Vagina (tissue), 2 donors: ENCODE data around the gene GON4L. TPM values are rescaled to one million over a fixed set of nuclear protein-coding genes. Genes with fewer than 3 reads are reported as not detected.

Experiments used
- DNase-seq, 2 donors: peaks; one replicate each; pipeline ENCODE4 v3.0.0-alpha.2; 2017; ENCODE audit errors: extremely low spot score in 2 of 2
- H3K27ac ChIP-seq: fragments of 200-600 bp; sonication (generic); one replicate; pipeline ENCODE4 v1.5.1; 2019
- H3K27me3 ChIP-seq: fragments of 200-600 bp; sonication (generic); one replicate; pipeline ENCODE4 v1.5.1; 2019
- H3K36me3 ChIP-seq, 2 donors: fragments of 200-600 bp; sonication (generic); one replicate each; pipeline ENCODE4 v1.5.1; 2017 to 2019
- H3K4me1 ChIP-seq: fragments of 200-600 bp; sonication (generic); one replicate; pipeline ENCODE4 v1.5.1; 2019
- H3K4me3 ChIP-seq, 2 donors: fragments of 200-600 bp; sonication (generic); 1 replicate in 1 of 2; 2 replicates in 1 of 2; pipeline ENCODE4 v1.5.1; 2016 to 2019
- H3K9me3 ChIP-seq: fragments of 200-600 bp; sonication (generic); one replicate; pipeline ENCODE4 v1.5.1; 2019
- POLR2A ChIP-seq, 2 donors: fragments of 450-650 bp; IDR thresholded peaks; one replicate each; pipeline ENCODE4 v1.6.1; 2017; ENCODE audit warnings: antibody characterized with exemption in 2 of 2, mild to moderate bottlenecking in 2 of 2, moderate library complexity in 2 of 2
- POLR2AphosphoS5 ChIP-seq, 2 donors: sonication (generic); formaldehyde crosslinking; IDR thresholded peaks; one replicate each; pipeline ENCODE4 v1.9.0; 2017; ENCODE audit warnings: antibody characterized with exemption in 2 of 2, mild to moderate bottlenecking in 2 of 2, low read depth in 1 of 2; ENCODE audit not compliant: insufficient read depth in 1 of 2
- intact Hi-C: fragments of 100-400 bp; cut with DNase I; formaldehyde crosslinking; loops from one replicate; pipeline ENCODE4 v1.15.1; 2023
- total RNA-seq: library from RNA; depleted of rRNA; stranded (reverse); fragments of >200 nt; gene quantifications from one replicate; pipeline ENCODE4 v1.2.3, GENCODE V29; 2016
- TF ChIP-seq, protein P1 (sequence below), 3 experiments: fragments of 450-650 bp in 2 of 3; fragments of 200-600 bp in 1 of 3; sonication (generic) in 1 of 3; IDR thresholded peaks; one replicate each; pipeline ENCODE4 v1.5.1; 2017 to 2019; ENCODE audit warnings: antibody characterized with exemption in 3 of 3, mild to moderate bottlenecking in 2 of 3, moderate library complexity in 2 of 3

GON4L gene
- total RNA-seq, 1 donor from 2014 or later, result 50.3 TPM

DNA sequence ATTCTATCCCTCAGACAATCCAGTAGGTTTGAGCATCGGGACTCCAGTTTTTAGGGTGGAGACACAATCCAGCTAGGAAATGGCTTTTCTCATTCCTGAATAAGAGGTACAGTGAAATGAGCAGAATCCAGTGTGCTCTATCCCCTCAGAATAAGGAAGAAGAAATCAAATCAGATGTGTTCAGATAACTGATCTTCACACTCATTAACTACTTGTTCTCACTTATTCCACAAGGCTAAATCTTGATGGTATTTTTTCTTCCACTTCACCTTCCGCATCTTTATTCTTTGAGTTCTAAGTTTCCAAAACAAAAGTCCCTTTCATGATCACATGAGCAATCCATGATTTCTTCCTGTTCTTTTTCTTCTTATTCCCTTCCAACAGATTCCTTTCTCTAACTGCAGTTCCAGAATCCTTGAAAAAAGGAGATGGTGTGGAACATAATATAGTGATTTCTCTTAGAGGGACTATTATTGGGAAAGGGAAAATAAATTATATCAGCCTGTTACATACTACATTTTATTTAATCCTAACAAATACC lies 4.0 kb upstream of the GON4L start:
- no peak for DNase-seq
- peak overlapping the region; percentile 47 to 49 for H3K4me3 ChIP-seq

DNA sequence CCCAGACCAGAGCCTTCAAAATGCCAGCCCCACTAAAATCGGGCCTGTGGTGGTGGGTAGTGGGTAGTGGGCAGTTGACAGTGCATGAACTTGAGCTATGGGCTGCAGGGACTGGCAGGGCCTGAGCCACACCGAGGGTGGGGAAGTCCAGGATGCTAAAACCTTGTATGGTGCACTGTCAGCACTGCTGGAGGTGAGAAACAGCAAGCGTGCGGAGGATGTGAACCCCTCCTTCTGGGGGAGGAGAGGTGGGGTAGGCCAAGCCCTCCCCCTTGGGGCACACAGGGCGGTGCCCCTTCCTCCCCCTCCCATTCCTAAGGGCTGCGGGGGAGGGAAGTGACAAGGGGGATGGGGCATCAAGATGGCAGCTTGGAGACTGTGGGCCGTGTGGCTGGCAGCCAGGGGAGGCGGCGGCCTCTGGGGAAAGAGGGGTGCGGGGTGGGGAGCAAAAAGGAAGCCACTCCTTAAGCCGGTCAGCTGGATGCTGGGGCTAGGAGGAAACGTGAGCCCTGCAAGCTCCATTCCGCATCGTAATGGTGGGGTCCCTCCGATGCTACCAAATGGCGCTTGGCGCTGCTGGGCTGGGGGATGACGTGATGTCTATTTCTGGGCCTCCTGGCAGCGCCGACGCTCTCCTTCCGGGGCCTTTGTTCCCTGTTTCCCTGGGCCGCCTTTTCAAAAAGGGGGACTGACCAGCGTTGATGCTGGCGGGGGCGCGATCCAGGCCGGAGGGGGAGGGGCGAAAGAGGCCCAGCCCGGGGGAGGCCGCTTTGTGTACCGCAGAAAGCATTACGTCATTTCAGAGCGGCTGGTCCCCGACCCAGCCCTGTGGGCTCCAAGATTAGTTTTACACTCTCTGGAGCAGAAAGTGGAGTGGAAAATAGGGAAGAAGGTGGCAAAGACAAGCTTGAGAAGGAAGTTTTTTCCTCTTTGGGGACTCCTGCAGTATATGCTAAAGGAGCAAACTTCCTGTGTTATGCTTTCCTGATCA lies 3.2 kb upstream of the GON4L start:
- peak overlapping the region; percentile 95 for H3K27ac ChIP-seq
- no peaks in the 10 kb centered on the region for H3K9me3 ChIP-seq
- H3K36me3 ChIP-seq, result no peaks in the 10 kb centered on the region
- DNase-seq, result peak in 1 of 2 donors; percentile 89
- intact Hi-C loops, result no loop called here
- peak overlapping the region; percentile 47 to 49 for H3K4me3 ChIP-seq
- H3K27me3 ChIP-seq, result no peaks in the 10 kb centered on the region
- H3K4me1 ChIP-seq, result peaks cover 38% of the 10 kb centered on the region
- peak in 1 of 2 donors; percentile 81 for TF ChIP-seq POLR2AphosphoS5 (IDR thresholded peaks at IDR 0.05; ENCODE audit: insufficient read depth in 1 of 2, low read depth in 1 of 2)
- no peak for TF ChIP-seq POLR2A (IDR thresholded peaks at IDR 0.05)

More for the DNA sequence above, 4.0 kb upstream of the GON4L start:
- Histone ChIP-seq H3K4me1 (peaks cover 33% of the 10 kb centered on the region), H3K27ac (peak overlapping the region; percentile 95), H3K36me3 (no peaks in the 10 kb centered on the region), H3K9me3 (no peaks in the 10 kb centered on the region), H3K27me3 (no peaks in the 10 kb centered on the region)
- intact Hi-C loops, result no loop called here
- TF ChIP-seq, protein P1, sequence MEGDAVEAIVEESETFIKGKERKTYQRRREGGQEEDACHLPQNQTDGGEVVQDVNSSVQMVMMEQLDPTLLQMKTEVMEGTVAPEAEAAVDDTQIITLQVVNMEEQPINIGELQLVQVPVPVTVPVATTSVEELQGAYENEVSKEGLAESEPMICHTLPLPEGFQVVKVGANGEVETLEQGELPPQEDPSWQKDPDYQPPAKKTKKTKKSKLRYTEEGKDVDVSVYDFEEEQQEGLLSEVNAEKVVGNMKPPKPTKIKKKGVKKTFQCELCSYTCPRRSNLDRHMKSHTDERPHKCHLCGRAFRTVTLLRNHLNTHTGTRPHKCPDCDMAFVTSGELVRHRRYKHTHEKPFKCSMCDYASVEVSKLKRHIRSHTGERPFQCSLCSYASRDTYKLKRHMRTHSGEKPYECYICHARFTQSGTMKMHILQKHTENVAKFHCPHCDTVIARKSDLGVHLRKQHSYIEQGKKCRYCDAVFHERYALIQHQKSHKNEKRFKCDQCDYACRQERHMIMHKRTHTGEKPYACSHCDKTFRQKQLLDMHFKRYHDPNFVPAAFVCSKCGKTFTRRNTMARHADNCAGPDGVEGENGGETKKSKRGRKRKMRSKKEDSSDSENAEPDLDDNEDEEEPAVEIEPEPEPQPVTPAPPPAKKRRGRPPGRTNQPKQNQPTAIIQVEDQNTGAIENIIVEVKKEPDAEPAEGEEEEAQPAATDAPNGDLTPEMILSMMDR (IDR thresholded peaks at IDR 0.05), result no peak
- no peak for TF ChIP-seq POLR2AphosphoS5 (IDR thresholded peaks at IDR 0.05; ENCODE audit: insufficient read depth in 1 of 2, low read depth in 1 of 2)
- no peak for TF ChIP-seq POLR2A (IDR thresholded peaks at IDR 0.05)

DNA sequence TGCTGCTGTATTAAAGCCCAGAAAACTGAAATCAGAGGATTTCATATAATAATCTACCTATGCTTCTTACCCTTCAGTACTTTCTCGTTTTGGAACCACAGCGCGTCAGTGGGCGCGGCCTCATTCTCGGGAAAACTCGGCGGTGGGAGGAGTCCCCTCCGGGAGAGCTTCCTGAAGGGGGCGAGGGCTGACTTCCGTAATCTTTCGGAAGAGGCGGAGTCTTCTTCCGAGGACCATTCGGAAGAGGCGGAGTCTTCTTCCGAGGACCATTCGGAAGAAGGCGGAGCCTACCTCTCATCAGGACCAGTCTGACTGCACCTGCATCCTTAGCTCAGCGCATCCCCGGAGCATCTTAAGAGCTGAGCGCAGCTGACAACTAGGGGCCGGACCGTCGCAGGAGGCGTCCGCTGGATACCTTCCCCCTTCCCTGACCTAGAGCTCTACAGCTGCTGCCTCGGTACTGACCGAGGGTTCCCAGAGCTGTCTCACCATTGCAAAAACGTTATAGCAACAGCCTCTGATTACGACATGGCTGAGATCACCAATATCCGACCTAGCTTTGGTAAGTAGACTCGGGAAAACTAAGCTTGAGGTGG lies 2.3 kb upstream of the GON4L start, which contains the start of gene SYT11:
Gene SYT11 (plus strand): TSS at position 334 of the 596 bp plus-strand sequence. CDS start 195 bp downstream, at position 529.
- intact Hi-C loops, result no loop called here
- peaks cover 0 to 6% of the 10 kb centered on the region in 2 donors for H3K36me3 ChIP-seq
- no peaks in the 10 kb centered on the region for H3K27me3 ChIP-seq
- peak within 1 kb of the TSS; percentile 47 to 49 for H3K4me3 ChIP-seq
- H3K27ac ChIP-seq, result peak within 1 kb of the TSS; percentile 95
- peak in 1 of 2 donors; percentile 96 for DNase-seq
- H3K4me1 ChIP-seq, result peaks cover 38% of the 10 kb centered on the region
- TF ChIP-seq POLR2A (IDR thresholded peaks at IDR 0.05), result peak in 1 of 2 donors; percentile 55
- TF ChIP-seq, protein P1 (IDR thresholded peaks at IDR 0.05), result no peak
- TF ChIP-seq POLR2AphosphoS5 (IDR thresholded peaks at IDR 0.05; ENCODE audit: insufficient read depth in 1 of 2, low read depth in 1 of 2), result peak; percentile 88 to 98
- no peaks in the 10 kb centered on the region for H3K9me3 ChIP-seq

DNA sequence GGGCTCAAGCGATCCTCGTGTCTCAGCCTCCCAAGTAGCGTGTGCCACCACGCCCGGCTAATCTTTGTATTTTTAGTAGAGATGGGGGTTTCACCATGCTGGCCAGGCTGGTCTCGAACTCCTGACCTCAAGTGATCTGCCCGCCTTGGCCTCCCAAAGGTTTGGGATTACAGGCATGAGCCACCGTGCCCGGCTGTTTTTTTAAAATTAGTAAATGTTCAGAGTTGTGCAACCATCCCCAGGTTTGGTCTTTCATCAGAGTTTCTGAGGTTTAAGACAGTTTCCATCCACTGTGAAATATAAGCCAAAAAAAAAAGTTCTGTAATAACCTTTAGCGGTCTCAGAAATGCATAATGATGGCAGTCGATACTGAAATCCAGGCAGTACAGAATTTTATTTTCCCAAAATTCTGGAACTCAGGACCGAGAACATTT lies 1.8 kb upstream of the GON4L start:
- H3K4me1 ChIP-seq, result peaks cover 38% of the 10 kb centered on the region
- no peaks in the 10 kb centered on the region for H3K27me3 ChIP-seq
- DNase-seq, result no peak
- H3K36me3 ChIP-seq, result peaks cover 0 to 10% of the 10 kb centered on the region in 2 donors
- no peaks in the 10 kb centered on the region for H3K9me3 ChIP-seq
- H3K27ac ChIP-seq, result peak overlapping the region; percentile 95
- intact Hi-C loops, result no loop called here
- TF ChIP-seq POLR2AphosphoS5 (IDR thresholded peaks at IDR 0.05; ENCODE audit: insufficient read depth in 1 of 2, low read depth in 1 of 2) (no peak), POLR2A (IDR thresholded peaks at IDR 0.05) (no peak)
- TF ChIP-seq, protein P1 (IDR thresholded peaks at IDR 0.05), result no peak
- peak overlapping the region; percentile 47 to 49 for H3K4me3 ChIP-seq
